SK-N-MC (cell line): ENCODE data around the gene SLC16A5.

Experiments used
- DNase-seq: peaks from one replicate; pipeline ENCODE4 v3.0.0-alpha.2; 2011; ENCODE audit warnings: low read depth, low spot score
- H3K27ac ChIP-seq: fragments of 200-600 bp; sonication (generic); 2 replicates; pipeline ENCODE4 v1.5.1; 2016; ENCODE audit warnings: mixed run types
- H3K36me3 ChIP-seq: fragments of 200-600 bp; sonication (generic); 2 replicates; pipeline ENCODE4 v1.6.1; 2017; ENCODE audit warnings: antibody characterized with exemption, low read length, mixed read lengths; ENCODE audit not compliant: insufficient read depth
- H3K4me3 ChIP-seq: fragments of 200-600 bp; sonication (generic); 2 replicates; pipeline ENCODE4 v1.5.1; 2016
- H3K9ac ChIP-seq: fragments of 200-600 bp; sonication (generic); 2 replicates; pipeline ENCODE4 v1.8.0; 2017; ENCODE audit warnings: mixed run types, mixed read lengths; ENCODE audit not compliant: insufficient read length
- H3K9me3 ChIP-seq: fragments of 200-600 bp; sonication (generic); 2 replicates; pipeline ENCODE4 v1.6.1; 2017; ENCODE audit warnings: low read depth, mild to moderate bottlenecking, antibody characterized with exemption, low read length, moderate library complexity, mixed read lengths
- EZH2 ChIP-seq: fragments of 200-600 bp; sonication (generic); IDR thresholded peaks from one replicate; pipeline ENCODE4 v1.6.1; 2017; ENCODE audit warnings: antibody characterized with exemption
- FOXP2 ChIP-seq: optimal IDR thresholded peaks from 2 replicates; pipeline ENCODE3; 2011; ENCODE audit warnings: mild to moderate bottlenecking, moderate library complexity; ENCODE audit not compliant: insufficient read depth; ENCODE audit errors: extremely low read length, control extremely low read depth
- POLR2AphosphoS5 ChIP-seq: IDR thresholded peaks from 2 replicates; pipeline ENCODE4 v1.6.1; 2012; ENCODE audit warnings: mild to moderate bottlenecking, low read depth, low read length, borderline replicate concordance

The SLC16A5 gene

GRCh38 chr17:75061618-75062017 lies 26.1 kb upstream of the SLC16A5 start:
- Histone ChIP-seq H3K36me3 (peaks cover 36% of the 10 kb centered on the region), H3K27ac (no peak overlapping the region), H3K4me3 (no peak overlapping the region), H3K9me3 (no peaks in the 10 kb centered on the region), H3K9ac (no peak overlapping the region)
- TF ChIP-seq EZH2 (no peak), FOXP2 (no peak), POLR2AphosphoS5 (no peak)
- no peak for DNase-seq

- no peak for DNase-seq
- H3K9ac ChIP-seq, result no peak overlapping the region
- no peak for TF ChIP-seq FOXP2
- no peak overlapping the region for H3K4me3 ChIP-seq
- H3K27ac ChIP-seq, result no peak overlapping the region
- peaks cover 36% of the 10 kb centered on the region for H3K36me3 ChIP-seq
- no peaks in the 10 kb centered on the region for H3K9me3 ChIP-seq
Measured at GRCh38 chr17:75063201-75063600, 24.6 kb upstream of the SLC16A5 start.

GRCh38 chr17:75063626-75064025 lies 24.1 kb upstream of the SLC16A5 start:
- H3K9me3 ChIP-seq, result no peaks in the 10 kb centered on the region
- TF ChIP-seq POLR2AphosphoS5 (no peak), FOXP2 (no peak), EZH2 (no peak)
- DNase-seq, result no peak
- no peak overlapping the region for H3K9ac ChIP-seq
- H3K36me3 ChIP-seq, result peaks cover 36% of the 10 kb centered on the region
- no peak overlapping the region for H3K4me3 ChIP-seq
- no peak overlapping the region for H3K27ac ChIP-seq

- no peaks in the 10 kb centered on the region for H3K9me3 ChIP-seq
- no peak overlapping the region for H3K27ac ChIP-seq
- TF ChIP-seq POLR2AphosphoS5, result no peak
- no peak for TF ChIP-seq FOXP2
- TF ChIP-seq EZH2, result no peak
- no peak overlapping the region for H3K9ac ChIP-seq
- H3K36me3 ChIP-seq, result peaks cover 36% of the 10 kb centered on the region
- H3K4me3 ChIP-seq, result no peak overlapping the region
- DNase-seq, result no peak
Measured at GRCh38 chr17:75064040-75064439, 23.7 kb upstream of the SLC16A5 start.

- no peak for DNase-seq
- Histone ChIP-seq H3K9ac (no peak overlapping the region), H3K4me3 (no peak overlapping the region), H3K9me3 (no peaks in the 10 kb centered on the region), H3K27ac (no peak overlapping the region), H3K36me3 (peaks cover 34% of the 10 kb centered on the region)
- TF ChIP-seq POLR2AphosphoS5, result no peak
- TF ChIP-seq FOXP2, result no peak
- no peak for TF ChIP-seq EZH2
Measured at GRCh38 chr17:75064460-75064859, 23.3 kb upstream of the SLC16A5 start.

GRCh38 chr17:75064867-75065561 lies 22.7 kb upstream of the SLC16A5 start:
- Histone ChIP-seq H3K36me3 (peaks cover 30% of the 10 kb centered on the region), H3K9me3 (no peaks in the 10 kb centered on the region), H3K9ac (no peak overlapping the region), H3K27ac (peak overlapping the region; percentile 81; the same call in 1 of the 2 replicates), H3K4me3 (no peak overlapping the region)
- TF ChIP-seq POLR2AphosphoS5, result no peak
- TF ChIP-seq EZH2, result no peak
- TF ChIP-seq FOXP2, result no peak
- no peak for DNase-seq

GRCh38 chr17:75065562-75066151 lies 22.1 kb upstream of the SLC16A5 start:
- Histone ChIP-seq H3K27ac (peak overlapping the region; percentile 81), H3K9me3 (no peaks in the 10 kb centered on the region), H3K4me3 (no peak overlapping the region), H3K36me3 (peaks cover 28% of the 10 kb centered on the region), H3K9ac (peak overlapping the region; percentile 57)
- no peak for DNase-seq
- no peak for TF ChIP-seq EZH2
- TF ChIP-seq FOXP2, result no peak
- TF ChIP-seq POLR2AphosphoS5, result no peak

- H3K36me3 ChIP-seq, result peaks cover 12% of the 10 kb centered on the region; the same call in 1 of the 2 replicates
- H3K9ac ChIP-seq, result no peak overlapping the region
- H3K4me3 ChIP-seq, result no peak overlapping the region
- no peak overlapping the region for H3K27ac ChIP-seq
- no peaks in the 10 kb centered on the region for H3K9me3 ChIP-seq
- DNase-seq, result no peak
- no peak for TF ChIP-seq EZH2
- TF ChIP-seq FOXP2, result no peak
- TF ChIP-seq POLR2AphosphoS5, result no peak
Measured at GRCh38 chr17:75067856-75068255, 19.9 kb upstream of the SLC16A5 start.
